ENCODE results near the gene CNN2.

CNN2 gene

GRCh38 chr19:1025960-1026782 lies at the start of gene CNN2:
CNN2 (plus strand) TSS chr19:1026608; CDS start chr19:1026662, 54 bp downstream.
- no peak for DNase-seq

GRCh38 chr19:977058-977464 lies 49.3 kb upstream of the CNN2 start:
- DNase-seq = no peak

GRCh38 chr19:979318-979741 lies 47.1 kb upstream of the CNN2 start:
- DNase-seq = no peak

GRCh38 chr19:980133-980998 lies 46.0 kb upstream of the CNN2 start:
- DNase-seq = no peak

- DNase-seq = no peak
Observed at GRCh38 chr19:982567-983170, 43.7 kb upstream of the CNN2 start.

- DNase-seq = peak; percentile 78
Observed at GRCh38 chr19:984165-984967, 42.0 kb upstream of the CNN2 start, which contains the start of gene WDR18. WDR18 (plus strand) TSS chr19:984345; CDS start chr19:984354, 9 bp downstream.

- no peak for DNase-seq
Observed at GRCh38 chr19:986083-986482, 40.3 kb upstream of the CNN2 start.

- DNase-seq = no peak
Observed at GRCh38 chr19:988081-988480, 38.3 kb upstream of the CNN2 start.

GRCh38 chr19:988510-988909 lies 37.9 kb upstream of the CNN2 start:
- no peak for DNase-seq

- DNase-seq = no peak
Observed at GRCh38 chr19:989381-990081, 36.9 kb upstream of the CNN2 start.

GRCh38 chr19:990119-990571 lies 36.3 kb upstream of the CNN2 start:
- DNase-seq = no peak

GRCh38 chr19:990746-991145 lies 35.7 kb upstream of the CNN2 start:
- no peak for DNase-seq

- DNase-seq = no peak
Observed at GRCh38 chr19:991174-991931, 35.1 kb upstream of the CNN2 start.

- no peak for DNase-seq
Observed at GRCh38 chr19:991932-992669, 34.3 kb upstream of the CNN2 start.

- no peak for DNase-seq
Observed at GRCh38 chr19:992670-993055, 33.7 kb upstream of the CNN2 start.

GRCh38 chr19:993361-993830 lies 33.0 kb upstream of the CNN2 start:
- no peak for DNase-seq

GRCh38 chr19:993831-994393 lies 32.5 kb upstream of the CNN2 start:
- no peak for DNase-seq

GRCh38 chr19:994516-994915 lies 31.9 kb upstream of the CNN2 start:
- no peak for DNase-seq

- DNase-seq = peak; percentile 79
Observed at GRCh38 chr19:995051-995827, 31.2 kb upstream of the CNN2 start.

All from DMS79 (cell line).